Measurements from ENCODE around the gene VPS11.
A peak's percentile ranks its signal among the peaks of the same experiment; 100 is the strongest.

DNA sequence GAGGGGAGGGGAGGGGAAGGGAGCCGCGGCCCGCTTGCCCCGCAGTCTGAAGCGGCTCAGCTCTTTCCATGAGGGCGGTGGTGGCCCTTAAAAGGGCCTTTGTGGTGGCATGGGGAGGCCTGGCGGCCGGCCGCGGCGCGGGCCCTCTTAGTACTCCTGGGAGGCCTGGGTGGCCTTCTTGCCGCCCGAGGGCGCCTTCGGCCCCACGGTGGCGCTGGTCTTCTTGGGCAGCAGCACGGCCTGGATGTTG lies 27.1 kb downstream of the VPS11 start:
- no peak for TF ChIP-seq POLR2A (IDR thresholded peaks at IDR 0.05)
- TF ChIP-seq, protein P1, sequence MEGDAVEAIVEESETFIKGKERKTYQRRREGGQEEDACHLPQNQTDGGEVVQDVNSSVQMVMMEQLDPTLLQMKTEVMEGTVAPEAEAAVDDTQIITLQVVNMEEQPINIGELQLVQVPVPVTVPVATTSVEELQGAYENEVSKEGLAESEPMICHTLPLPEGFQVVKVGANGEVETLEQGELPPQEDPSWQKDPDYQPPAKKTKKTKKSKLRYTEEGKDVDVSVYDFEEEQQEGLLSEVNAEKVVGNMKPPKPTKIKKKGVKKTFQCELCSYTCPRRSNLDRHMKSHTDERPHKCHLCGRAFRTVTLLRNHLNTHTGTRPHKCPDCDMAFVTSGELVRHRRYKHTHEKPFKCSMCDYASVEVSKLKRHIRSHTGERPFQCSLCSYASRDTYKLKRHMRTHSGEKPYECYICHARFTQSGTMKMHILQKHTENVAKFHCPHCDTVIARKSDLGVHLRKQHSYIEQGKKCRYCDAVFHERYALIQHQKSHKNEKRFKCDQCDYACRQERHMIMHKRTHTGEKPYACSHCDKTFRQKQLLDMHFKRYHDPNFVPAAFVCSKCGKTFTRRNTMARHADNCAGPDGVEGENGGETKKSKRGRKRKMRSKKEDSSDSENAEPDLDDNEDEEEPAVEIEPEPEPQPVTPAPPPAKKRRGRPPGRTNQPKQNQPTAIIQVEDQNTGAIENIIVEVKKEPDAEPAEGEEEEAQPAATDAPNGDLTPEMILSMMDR (IDR thresholded peaks at IDR 0.05): peak; percentile 28 to 69 (median 56)
